ENCODE data around the gene ARSA. TPM values are rescaled to one million over a fixed set of nuclear protein-coding genes. Genes with fewer than 3 reads are reported as not detected.

ARSA gene
- polyA plus RNA-seq, 1 of the 3 experiments (the other 2 are of a cell fraction) = 34.2 TPM

GRCh38 chr22:50577987-50578775, 49.8 kb downstream of the ARSA start, which contains the start of gene CPT1B:
Gene CPT1B (minus strand): TSS chr22:50578427. CDS start chr22:50577915, 512 bp downstream.
- H3K9me2 ChIP-seq = no peaks in the 10 kb centered on the region
- no peaks in the 10 kb centered on the region for H4K20me1 ChIP-seq (ENCODE audit: insufficient read depth)
- WGBS (ENCODE audit: low lambda C conversion rate) = 95% methylated on average over 23 of the region's 63 CpGs
- no peak for TF ChIP-seq CHD2 (IDR thresholded peaks at IDR 0.05; ENCODE audit: low read length, partially characterized antibody)
- TF ChIP-seq POLR2AphosphoS5 (IDR thresholded peaks at IDR 0.05; ENCODE audit: low read depth, low read length) = no peak
- TF ChIP-seq PBX3 (IDR thresholded peaks at IDR 0.05) = no peak
- no peak for TF ChIP-seq USF2 (IDR thresholded peaks at IDR 0.05; ENCODE audit: borderline replicate concordance, low read depth, low read length)
- no peak for TF ChIP-seq SIN3A (IDR thresholded peaks at IDR 0.05; ENCODE audit: borderline replicate concordance, low read depth, low read length)
- no peak for TF ChIP-seq NRF1 (IDR thresholded peaks at IDR 0.05; ENCODE audit: low read depth, low read length)
- no peak for TF ChIP-seq JUND (IDR thresholded peaks at IDR 0.05)
- TF ChIP-seq FOXJ3 (CRISPR knock-in tag; IDR thresholded peaks at IDR 0.05) = no peak
- TF ChIP-seq IRF3 (IDR thresholded peaks at IDR 0.05; ENCODE audit: low read depth, low read length) = no peak
- no peak for TF ChIP-seq USF1 (IDR thresholded peaks at IDR 0.05; ENCODE audit: borderline replicate concordance, low read depth)
- no peak for TF ChIP-seq EP300 (IDR thresholded peaks at IDR 0.05; ENCODE audit: borderline replicate concordance in 1 of 2, low read depth in 1 of 2, low read length in 1 of 2)
- TF ChIP-seq TEAD4 (IDR thresholded peaks at IDR 0.05; ENCODE audit: borderline replicate concordance, insufficient read depth) = no peak
- TF ChIP-seq FOSL2 (IDR thresholded peaks at IDR 0.05; ENCODE audit: borderline replicate concordance, low read depth) = no peak
- TF ChIP-seq NFIC (IDR thresholded peaks at IDR 0.05; ENCODE audit: borderline replicate concordance) = no peak
- no peak for TF ChIP-seq ZBTB33 (IDR thresholded peaks at IDR 0.05; ENCODE audit: borderline replicate concordance, low read depth)
- H3K9ac ChIP-seq = no peak within 1 kb of the TSS
- H3K27me3 ChIP-seq (ENCODE audit: insufficient read depth) = no peaks in the 10 kb centered on the region
- POLR2A ChIA-PET = interaction anchor here (0.7 to 1.2 kb wide), 2 partner anchors 12 to 28 kb away, joined by 3 to 4 read pairs; no protein-coding TSS in a partner anchor
- peaks cover 0 to 8% of the 10 kb centered on the region in 2 experiments; a peak in 1 of 4 replicates for H3K4me1 ChIP-seq (ENCODE audit: control insufficient read depth in 1 of 2, insufficient read depth in 2 of 2, low read depth in 1 of 2, low read length in 1 of 2)
- no peak for DNase-seq
- H3F3A ChIP-seq (replicated peaks; ENCODE audit: insufficient read depth) = no peaks in the 10 kb centered on the region
- H3K79me2 ChIP-seq (ENCODE audit: insufficient read depth) = peaks cover 17% of the 10 kb centered on the region; the same call in 1 of the 2 replicates
- CTCF ChIA-PET = interaction anchor here (0.7 to 9.0 kb wide), 4 partner anchors 14 to 61 kb away, joined by 3 to 73 read pairs (median 4); partner anchors contain the start of gene SYCE3
- no peak within 1 kb of the TSS for H3K4me3 ChIP-seq (ENCODE audit: low read depth in 2 of 2, low read length in 1 of 2)
- no peaks in the 10 kb centered on the region for H3K9me3 ChIP-seq
- H3K36me3 ChIP-seq (replicated peaks in 1 of 2; ENCODE audit: control insufficient read depth in 1 of 2, insufficient read depth in 2 of 2, low read length in 1 of 2) = peaks cover 0 to 46% of the 10 kb centered on the region in 2 experiments
- no peak within 1 kb of the TSS for H2AFZ ChIP-seq (ENCODE audit: low read depth)
- H3K27ac ChIP-seq (ENCODE audit: low read depth in 2 of 2, low read length in 1 of 2) = no peak within 1 kb of the TSS
- no peak within 1 kb of the TSS for H3K4me2 ChIP-seq
